CD4-positive, alpha-beta T cell treated with Interleukin-10 for 1 hour (primary cell): Measurements from ENCODE around the gene SCD.
"Not testable (repeated sequence)": the region's sequence is repeated elsewhere in the genome, so short reads cannot be mapped to it uniquely, and the experiment has no call there.

Source experiments
- DNase-seq: peaks from one replicate; pipeline ENCODE4 v3.0.0-alpha.2; 2020

Gene SCD

GRCh38 chr10:100346765-100347567, at the start of gene SCD:
Gene SCD (plus strand): TSS chr10:100347233. CDS start chr10:100347505, 272 bp downstream.
- peak; percentile 85 for DNase-seq

DNA sequence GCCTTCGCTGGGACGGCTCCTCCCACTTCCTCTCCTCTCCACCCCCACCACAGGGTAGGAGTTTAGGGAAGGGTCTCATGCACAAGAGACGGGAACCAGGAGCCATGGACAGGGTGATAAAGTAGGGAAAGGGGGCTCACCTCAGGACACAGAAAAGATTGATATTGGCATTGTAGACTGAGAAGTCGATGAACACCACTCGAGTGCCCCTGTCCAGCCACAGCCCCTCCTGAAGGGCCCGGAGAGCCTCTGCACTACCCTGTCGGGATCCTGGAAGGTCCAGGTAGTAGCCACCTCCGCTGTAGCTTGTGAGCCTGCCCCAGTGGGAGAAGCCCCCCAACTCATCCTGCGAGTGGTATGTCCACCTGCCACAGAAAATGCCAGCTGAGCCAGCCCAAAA, 49.8 kb upstream of the SCD start:
- DNase-seq: no peak

DNA sequence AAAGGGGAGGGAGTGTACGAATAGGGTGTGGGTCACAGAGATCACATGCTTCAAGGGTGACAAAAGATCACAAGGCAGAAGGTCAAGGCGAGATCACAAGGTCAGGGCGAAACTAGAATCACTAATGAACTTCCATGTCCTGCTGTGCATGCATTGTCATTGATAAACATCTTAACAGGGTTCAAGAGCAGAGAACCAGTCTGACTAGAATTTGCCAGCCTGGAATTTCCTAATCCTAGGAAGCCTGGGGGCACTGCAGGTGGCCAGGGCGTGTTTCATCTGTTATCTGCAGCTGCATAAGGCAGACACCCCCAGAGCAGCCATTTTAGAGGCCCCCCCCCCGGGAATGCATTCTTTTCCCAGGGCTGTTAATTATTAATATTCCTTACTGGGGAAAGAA, 45.9 kb upstream of the SCD start:
- DNase-seq: not testable (repeated sequence)

DNA sequence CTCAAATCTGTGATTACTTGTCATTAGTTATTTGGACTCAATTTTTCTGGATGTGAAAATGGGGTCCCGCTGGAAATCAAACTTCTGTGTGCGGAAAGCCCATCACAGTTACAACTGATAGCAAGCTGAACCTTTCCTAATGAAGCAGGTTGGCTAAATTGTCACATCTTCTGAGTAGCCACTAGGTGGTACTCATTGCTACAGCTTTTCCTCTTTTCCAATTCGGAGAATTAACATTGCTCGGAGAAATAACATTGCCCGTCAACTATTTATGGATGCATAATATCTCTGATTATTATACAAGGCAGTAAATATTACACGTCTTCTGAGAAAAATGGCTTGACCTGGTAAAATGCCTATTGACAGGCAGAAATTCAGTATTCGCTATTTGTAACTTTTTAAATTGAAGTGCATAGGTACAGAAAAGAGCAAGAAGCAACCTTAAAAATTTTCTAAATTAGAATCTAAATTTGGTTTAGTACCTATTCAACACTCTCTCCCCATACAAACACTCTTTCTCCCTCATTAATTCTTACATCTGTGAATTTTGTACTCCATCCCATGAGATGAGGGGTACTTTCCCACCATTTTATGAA, 43.2 kb upstream of the SCD start:
- peak; percentile 10 for DNase-seq

- no peak for DNase-seq
Measured at GRCh38 chr10:100304414-100304813, 42.6 kb upstream of the SCD start.

DNA sequence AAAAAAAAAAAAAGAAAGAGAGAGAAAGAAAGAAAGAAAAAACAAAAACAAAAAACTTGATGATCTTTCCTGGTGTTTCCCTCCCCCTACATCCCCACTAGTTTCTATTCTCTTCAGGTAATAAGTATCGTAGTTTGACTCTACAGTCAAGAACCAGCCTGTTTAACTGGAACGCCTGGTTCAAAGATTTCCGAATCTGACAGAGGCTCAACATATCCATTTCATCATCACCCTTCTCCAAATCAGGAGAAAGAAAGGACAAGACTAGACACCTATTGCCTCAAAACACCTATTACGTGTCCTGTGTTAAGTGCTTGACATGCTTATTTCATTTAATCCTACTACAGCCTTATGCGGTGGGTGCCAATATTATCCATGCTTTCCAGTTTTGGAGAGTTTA, 40.2 kb upstream of the SCD start:
- no peak for DNase-seq

DNA sequence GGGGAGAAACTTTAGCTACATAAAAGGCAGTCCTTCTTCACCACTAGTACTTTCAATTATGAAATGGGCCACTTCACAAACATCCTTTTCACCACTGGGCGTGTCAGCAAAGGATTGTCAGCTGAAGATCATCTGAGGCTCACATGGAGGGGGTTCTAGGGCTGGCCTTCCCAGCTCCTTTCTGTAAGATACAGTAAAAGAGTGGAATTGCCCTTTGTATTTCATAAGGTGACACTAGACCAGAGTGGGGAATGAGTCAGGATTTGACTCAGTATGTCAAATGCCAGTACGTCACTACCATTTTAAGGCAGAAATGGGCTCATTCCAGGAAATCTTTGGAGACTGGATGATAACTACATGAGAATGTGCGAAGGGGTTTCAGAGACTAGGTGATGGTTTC, 39.3 kb upstream of the SCD start:
- no peak for DNase-seq

DNA sequence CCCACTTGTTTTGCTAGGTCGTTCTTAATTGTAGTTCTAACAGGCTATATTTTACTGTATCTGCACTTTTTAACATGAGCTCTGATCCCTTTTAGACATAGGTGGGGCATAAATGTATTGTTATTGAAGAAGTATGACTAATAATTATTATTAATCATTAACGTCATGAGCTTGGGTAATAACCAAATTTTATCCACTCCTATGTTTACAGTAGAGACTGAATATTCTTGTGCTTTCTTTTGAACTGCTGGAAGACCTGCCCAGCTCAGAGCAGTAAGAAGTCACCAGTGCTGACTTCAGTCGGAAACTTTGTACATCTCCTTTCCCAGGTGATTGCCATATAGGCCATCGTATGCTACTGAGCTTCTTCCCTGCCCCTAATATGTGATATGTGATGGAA, 35.7 kb upstream of the SCD start:
- no peak for DNase-seq

GRCh38 chr10:100315615-100316014, 31.4 kb upstream of the SCD start:
- DNase-seq: no peak

DNA sequence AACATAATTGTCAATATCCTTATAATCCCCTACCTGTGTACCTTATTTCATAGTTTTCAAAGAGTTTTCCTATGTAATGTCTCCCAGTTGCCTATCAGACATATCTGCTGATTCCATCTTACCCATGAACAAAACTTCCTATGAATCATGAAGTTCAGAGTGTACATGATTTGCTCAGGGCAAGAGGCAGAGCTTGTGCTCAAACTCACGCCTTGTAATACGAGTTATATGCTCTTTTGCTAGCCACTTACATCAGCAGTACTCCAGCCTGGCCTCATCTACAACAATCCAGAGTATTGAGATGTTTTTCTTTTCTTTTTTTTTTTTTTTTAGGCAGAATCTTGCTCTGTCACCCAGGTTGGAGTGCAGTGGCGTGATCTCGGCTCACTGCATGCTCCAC, 28.8 kb upstream of the SCD start:
- DNase-seq: no peak

DNA sequence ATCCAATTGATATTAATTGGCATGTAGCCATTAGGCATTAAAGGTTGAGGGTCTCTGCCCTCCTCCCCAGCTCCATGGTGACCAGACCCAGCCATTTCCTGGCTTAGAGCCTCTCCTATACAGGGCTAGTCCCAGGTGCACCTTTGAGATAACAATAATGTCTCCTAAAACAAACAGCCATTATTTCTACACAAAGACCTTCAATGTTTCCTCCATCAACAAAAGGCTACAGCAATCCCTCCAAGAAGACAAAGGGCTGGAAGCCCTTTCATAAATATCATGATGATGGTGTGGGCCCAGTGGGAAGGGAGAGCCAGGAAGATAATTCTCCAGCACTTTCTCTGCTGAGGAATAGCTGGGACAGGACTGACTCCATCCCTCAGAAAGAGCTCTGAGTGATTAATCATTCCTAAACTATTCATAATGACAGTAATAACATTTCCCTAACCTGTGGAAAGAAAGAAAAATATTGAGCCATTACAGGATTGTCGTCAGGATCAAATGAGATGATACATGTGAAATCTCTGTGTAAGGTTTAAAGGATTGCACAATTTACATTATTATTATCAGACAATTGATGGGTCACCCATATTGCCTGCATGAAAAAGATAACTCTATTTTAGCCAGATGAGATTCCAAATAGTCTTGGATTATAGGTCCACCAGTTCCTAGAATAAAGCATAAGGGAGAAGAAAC, 27.2 kb upstream of the SCD start:
- no peak for DNase-seq

DNA sequence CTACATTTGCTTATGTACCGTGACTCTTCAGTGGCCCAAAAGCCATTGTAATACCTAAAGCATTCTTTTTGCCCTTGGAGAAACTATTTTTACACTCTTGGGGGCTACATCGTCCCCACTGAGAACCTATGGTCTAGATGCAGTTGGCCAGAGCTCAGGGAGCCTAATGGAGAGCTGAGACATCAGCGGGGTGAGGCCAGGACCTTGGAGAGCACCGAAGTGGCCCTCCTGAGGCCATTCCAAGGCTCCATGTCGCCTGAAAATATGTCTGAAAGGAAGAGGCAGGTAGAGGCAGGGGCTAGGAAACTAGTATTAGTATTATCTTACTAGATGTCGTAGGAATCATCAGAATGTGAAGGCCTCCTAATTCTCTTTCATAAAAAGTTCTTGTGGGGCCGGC, 21.9 kb upstream of the SCD start:
- no peak for DNase-seq

- peak; percentile 14 for DNase-seq
Measured at GRCh38 chr10:100327007-100327717, 19.9 kb upstream of the SCD start.

- no peak for DNase-seq
Measured at GRCh38 chr10:100327718-100328009, 19.4 kb upstream of the SCD start.

- no peak for DNase-seq
Measured at GRCh38 chr10:100328198-100328597, 18.8 kb upstream of the SCD start.

- DNase-seq: no peak
Measured at GRCh38 chr10:100330079-100330478, 17.0 kb upstream of the SCD start, which contains the start of gene PKD2L1. Gene PKD2L1 (minus strand): TSS chr10:100330228. CDS start chr10:100330103, 125 bp downstream.

DNA sequence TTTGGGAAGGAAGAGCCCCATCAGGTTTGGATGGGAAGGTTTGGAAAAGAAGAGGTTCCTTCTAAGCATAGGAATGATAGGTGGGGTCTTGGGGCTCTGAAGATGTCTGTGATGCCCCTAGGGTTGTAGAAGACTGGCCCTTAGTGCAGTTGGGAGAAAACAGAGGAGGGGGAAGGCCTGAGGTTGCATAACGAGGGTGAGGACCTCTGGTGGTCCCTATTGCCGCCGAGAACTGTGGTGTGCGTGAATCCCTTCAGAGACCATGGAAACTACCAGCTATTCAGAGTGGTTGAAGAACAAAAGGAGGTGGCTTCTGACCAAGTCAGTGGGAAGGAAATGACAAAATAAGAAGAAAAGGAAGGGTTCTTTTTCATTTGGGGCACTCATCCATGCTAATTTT, 13.9 kb upstream of the SCD start:
- DNase-seq: no peak

GRCh38 chr10:100333661-100334440, 13.2 kb upstream of the SCD start:
- no peak for DNase-seq

DNA sequence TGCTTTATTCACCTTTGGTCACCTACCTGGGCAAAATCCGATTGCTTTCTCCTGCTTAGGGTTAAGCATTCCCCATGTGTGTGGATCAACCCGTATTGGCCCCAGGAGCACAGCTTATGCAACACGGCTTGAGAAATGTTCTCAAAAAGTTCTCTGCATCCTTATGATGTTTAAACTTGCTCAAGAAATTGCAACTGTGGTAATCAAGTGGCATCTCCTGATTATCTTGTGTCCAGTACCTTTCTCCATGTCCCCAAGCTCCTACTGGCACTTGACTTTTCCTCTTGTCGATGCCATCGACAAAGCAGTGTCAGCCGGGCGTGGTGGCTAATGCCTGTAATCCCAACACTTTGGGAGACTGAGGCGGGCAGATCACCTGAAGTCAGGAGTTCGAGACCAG, 12.3 kb upstream of the SCD start:
- DNase-seq: no peak

- DNase-seq: peak; percentile 80
Measured at GRCh38 chr10:100338434-100339036, 8.5 kb upstream of the SCD start.

DNA sequence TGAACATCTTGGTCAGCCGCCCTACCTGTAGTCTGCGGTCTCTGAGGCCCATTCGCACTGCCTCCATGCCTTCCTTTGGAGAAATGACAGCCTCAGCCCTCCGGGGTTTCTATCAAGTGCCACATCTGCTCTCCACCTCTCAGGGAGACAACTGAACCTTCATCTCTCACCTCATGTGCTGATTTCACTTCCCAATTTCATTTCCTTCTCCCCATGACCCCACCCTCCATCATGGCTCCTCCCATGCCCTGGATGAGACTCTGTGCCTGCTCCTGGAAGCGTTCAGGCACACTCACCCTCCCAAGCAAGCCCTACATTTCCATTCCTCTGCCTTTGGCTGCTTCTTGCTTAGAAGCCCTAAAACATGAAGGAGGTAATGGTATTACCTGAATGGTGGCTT, 7.8 kb upstream of the SCD start:
- DNase-seq: no peak
